Stimulated activated CD4-positive, alpha-beta T cell treated with anti-CD3 and anti-CD28 coated beads, Interleukin-1b, Interleukin-23, amount 100 ng/mL, for 24 hours (primary cell): ENCODE data around the gene HCFC1.

ENCODE experiments used
- DNase-seq, 4 experiments: peaks; one replicate each; pipeline ENCODE4 v3.0.0-alpha.2; 2020; ENCODE audit warnings: low read depth in 4 of 4, low spot score in 1 of 4

HCFC1 gene

GRCh38 chrX:153974726-153975286 is 3.2 kb upstream of the HCFC1 start:
- no peak for DNase-seq

GRCh38 chrX:153974003-153974725 is 2.5 kb upstream of the HCFC1 start:
- DNase-seq = no peak

DNA sequence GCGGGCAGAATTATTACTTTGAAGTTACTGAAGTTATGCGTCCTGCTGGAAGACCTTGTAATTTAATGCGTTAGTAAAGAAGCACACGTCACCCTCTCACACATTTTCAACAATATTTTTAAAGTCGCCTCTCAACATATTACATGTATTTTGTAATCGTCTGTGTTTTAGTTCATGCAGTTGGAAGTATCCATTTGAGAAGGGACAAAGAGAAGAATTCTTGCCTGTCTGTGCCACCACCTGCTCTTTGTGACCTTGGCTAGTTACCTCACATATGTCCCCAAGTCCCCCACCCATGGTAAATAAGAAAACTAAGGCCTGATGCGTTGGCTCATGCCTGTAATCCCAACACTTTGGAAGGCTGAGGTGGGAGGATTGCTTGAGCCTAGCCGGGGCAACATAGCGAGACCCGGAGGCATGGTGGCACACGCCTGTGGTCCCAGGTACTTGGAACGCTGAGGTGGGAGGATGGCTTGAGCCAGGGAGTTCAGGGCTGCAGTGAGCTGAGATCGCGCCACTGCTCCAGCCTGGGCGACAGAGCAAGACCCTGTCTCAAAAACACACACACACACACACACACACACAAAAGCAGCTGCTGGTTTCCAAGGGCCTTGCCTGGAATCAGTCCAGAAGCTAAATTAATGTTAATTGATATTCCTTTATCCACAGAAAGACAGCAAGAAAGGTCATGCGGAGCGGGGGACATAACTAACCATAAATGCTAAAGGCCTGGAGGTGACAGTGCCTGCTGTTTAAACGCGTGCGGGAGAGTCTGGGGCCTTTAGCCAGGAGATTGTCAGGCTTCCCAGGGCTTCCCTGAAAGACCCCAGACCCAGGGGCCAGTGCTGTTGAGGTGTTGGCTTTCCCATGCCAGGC is 1.7 kb upstream of the HCFC1 start:
- no peak for DNase-seq

DNA sequence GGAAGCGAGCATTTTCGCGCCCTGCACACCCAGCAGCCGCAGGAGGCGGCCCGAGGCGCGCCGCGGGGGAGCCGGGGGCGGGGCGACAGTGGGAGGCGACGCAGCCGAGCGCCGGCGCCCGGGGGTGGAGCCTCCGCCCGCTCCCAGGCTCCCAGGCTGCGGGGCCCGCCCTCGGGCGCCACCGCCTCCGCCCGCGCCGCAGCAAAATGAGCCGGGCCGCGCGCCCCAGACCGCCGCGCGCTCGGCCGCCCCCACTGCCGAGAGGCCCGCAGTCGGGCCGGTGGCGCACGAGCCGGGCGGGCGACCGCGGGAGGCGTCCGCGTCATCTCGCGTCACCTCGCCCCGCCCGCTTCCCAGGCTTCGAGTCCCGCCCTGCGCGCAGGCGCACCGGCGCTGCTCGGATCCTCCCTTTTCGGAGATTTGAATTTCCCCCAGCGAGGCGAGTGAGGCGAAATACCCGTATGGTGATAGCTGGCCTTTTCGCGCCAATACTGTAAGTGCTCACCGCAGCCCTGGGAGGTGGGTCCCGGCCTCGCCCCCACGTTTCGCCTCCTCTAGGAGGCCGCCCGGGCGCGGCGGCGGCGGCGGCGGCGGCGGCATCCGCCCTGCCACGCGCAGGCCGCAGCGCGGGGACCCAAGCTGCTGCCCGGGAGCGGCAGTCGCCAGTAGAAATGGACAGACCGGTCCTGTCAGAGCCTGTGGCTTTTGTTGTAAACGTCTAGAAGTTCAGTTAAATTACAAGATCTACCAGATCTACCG is 929 bp upstream of the HCFC1 start, which contains the start of gene TMEM187:
Gene TMEM187, plus strand, starts transcription at position 387 of the 759 bp plus-strand sequence. CDS start 9,309 bp downstream, outside the sequence.
- DNase-seq = peak; percentile 63 to 82 (median 75)

DNA sequence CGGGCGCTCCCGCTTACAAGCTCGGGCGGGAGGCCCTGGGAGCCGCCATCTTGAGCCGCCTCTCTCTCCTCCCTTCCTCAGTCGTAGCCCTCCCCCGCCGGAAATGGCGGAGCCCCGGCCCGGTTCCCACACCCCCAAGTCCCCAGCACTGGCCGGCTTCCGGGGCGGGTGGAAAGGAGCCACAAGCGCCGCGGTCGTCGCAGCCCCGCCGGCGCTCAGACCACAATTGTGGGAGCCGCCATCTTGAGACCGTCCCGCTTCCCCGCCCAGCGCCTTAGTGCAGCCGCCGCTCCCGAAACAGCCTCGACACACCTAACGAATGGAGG is 531 bp downstream of the HCFC1 start:
- DNase-seq = peak; percentile 47 to 80 (median 72)

GRCh38 chrX:153970357-153971123 is 1.1 kb downstream of the HCFC1 start:
- no peak for DNase-seq

DNA sequence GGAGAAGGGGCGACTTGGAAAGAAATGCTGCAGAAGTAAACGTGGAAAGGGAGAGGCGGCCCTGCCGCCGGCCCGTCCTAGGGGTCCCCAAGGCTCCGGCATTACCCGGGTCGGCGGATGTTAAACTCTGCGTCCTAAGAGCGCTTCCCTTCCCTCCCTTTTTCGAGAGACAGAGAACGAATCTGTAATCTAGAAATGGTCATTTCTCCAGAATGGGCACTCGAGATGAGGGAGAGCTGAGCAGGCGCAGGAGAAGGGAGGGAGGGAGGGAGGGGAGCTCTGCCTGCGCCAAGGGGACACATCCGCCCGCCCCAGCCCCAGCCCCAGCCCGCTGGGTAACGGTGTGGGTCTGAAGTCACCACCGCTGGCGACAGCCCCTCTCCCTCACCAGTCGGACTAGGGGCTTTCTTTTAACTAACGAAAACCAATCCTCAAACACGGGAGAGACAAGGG is 1.7 kb downstream of the HCFC1 start:
- no peak for DNase-seq

GRCh38 chrX:153969125-153969903 is 2.3 kb downstream of the HCFC1 start:
- DNase-seq = no peak

DNA sequence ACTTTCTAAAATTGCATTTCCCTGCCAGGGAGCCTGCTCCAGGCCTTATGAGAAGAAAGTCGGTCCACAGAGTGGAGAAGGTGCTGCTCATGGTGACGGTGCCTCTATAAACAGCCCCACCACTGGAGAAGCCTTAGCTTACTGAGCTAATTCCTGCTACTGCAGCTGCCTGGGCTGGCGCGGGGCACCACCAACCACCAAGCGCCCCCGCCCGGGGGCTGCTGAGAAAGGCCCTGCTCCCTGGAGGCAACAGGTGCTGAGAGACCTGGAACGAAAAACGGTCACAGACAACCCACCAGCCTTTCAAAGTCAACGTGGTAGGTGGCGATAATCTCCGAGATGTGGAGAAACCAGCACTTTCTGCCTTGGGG is 2.9 kb downstream of the HCFC1 start:
- DNase-seq = no peak

DNA sequence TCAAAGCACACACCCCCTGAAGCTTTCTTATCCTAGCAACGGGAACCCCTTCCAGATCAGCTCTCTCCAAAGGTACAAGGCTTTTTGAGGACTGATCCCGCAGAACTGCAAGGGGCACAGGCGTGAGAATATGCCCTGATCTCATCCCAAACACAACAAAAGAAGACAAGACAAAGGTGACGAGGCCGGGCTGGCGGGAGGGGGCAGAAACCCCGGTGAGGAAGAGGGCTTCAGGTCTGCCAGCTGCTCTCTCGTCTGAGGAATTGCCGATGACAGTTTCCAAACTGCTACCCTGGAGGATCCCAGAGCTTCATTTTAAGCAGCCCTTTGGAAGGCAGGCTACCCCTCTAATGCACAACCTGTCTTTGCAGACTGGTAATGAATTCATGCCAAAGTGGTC is 3.4 kb downstream of the HCFC1 start:
- DNase-seq = no peak

DNA sequence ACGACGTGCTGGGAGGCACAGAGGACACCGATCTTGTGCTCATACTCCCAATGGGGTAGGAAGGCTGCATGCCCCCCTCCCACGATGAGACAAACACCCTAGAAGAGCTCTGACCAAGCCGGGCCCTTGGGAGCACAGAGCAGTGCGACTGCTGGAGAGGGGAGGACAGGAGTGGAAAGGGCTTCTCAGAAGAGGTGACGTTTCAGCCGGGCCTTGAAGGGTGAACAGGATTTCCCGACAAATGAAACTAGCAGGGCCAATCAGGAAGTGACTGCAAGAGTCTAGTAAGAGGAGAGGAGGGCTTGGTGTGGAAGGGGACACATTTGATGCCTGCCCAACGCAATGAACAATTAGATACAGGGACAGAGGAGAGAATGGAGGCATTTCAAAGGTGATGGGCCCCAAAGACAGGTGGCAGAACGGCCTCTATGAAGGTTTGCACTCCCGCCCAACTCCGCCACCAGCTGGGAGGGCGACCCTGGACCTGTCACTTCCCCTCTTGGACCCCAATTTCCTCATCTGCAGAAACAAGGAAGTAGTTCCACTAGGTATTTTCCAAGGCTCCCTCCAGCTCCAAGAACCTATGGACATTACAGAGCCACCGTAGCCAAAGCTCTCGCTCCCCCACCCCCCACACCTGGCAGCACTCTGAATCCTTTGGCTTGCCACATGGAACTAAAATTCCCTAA is 3.9 kb downstream of the HCFC1 start:
- no peak for DNase-seq

GRCh38 chrX:153966841-153967535 is 4.6 kb downstream of the HCFC1 start:
- DNase-seq = no peak

DNA sequence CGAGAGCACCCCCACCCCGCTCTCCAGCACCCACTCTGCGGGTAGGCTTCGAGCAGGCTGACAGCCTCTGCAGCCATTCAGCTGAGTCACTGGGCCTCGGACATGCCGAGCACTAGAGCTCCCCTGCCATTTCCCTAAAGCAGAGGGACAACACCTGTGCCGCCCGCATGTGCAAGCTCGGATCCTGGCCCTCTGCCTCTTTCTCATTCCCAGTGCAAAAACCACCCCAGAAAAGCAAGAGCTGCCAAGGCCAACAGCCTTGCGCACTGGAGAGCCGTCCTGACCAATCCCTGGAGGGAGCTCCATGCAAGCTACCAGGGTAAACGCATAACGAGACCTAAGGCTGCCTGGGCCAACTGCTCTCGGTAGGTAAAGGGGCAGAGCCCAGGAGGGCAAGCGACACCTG is 5.3 kb downstream of the HCFC1 start:
- DNase-seq = no peak

DNA sequence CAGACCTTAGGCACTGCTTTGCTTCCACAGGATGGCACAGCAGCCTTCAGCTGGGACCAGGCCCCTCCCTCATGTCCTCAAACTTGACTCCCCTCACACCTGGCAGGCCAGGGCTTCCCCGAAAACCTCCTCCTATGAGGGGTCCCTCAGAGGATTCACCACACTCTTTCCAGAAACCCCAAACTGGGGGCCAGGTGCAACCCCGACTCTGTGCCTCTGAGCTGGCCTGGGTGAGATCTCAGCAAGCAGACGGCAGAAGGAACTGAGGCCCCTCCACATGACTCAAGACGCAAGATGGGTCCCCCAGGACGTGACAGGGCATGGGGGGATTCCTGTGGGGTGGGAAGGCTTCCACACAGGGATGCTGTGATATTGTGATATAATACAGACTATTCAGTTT is 6.2 kb downstream of the HCFC1 start:
- no peak for DNase-seq

DNA sequence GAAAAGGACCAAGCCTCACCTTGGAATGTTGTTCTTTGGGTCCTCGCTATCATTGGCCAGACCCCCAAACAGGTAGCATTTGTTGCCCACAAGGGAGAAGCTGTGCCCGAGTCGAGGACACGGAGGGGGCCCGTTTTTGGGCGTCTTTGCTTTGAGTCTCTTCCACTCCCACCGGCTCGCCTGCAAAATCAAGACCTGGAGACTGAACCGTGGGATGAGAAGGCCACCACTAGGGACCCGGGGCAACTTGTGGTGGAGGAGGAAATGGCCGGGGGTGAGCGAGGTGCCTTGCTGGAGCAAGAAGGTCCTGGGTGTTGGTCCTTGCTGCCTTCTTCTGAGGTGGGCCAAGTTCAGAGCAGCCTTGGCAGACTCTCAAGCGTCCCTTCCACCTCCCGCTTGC is 7.5 kb downstream of the HCFC1 start:
- DNase-seq = no peak

DNA sequence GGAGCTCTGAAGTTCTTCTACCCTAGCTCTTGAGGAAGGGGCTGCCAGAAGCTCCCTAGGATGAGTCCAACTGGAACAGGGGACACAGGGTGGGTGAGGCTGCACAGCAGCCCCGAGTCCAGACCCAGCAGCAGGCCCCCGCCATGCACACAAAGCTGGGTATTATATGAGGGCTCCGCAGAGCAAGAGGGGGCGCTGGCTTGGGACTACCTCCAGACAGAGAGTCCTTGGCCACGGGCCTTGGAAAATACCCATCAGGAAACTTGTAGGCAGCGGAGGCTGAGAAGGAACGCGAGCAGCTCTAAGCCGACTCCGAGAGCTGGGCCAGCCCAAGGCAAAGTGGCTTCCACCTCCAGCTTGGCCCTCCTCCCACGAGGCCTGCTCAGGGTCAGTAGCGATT is 8.1 kb downstream of the HCFC1 start:
- no peak for DNase-seq

DNA sequence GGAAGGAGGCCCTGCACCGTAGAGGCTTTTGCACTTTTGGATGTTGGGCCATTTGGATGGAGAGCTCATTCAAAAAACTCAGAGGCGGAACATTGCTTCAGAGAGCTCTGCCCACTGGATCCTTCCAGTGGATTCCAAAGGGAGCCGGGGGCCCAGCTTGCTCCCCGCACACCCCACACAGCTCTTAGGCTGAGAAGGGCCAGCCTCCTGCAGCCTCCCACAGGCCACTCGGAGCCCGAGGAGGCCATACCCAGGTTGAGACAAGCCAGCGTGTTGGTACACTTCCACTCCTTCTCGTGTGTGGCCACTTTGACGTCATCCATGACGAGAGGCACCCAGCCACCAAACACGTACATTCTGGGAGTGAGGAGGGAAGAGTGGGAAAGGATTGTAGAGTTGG is 10.3 kb downstream of the HCFC1 start:
- no peak for DNase-seq

DNA sequence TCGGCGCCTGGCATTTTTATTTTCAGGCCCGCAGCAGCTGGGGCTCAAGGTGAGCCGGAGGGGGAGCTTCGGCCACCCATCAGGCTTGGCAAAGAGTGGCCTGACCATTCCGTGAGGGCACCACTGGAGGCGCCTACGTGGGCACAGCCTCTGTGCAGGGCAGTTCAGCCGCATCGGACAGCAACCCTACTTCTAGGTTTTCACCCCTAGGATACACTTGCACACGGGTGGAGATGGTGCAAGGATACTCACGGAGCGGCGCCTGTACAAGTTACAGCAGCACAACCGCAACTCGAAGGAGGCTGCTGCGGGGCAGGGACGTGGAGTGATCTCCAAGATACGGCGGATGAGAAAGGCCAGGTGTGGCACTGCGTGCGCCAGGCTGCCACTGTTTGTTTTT is 10.8 kb downstream of the HCFC1 start:
- no peak for DNase-seq

- no peak for DNase-seq
Measured at GRCh38 chrX:153960077-153960476, 11.5 kb downstream of the HCFC1 start.
